Nephron (organoid): ENCODE data around the gene FOXE3.

Experiments used
- H3K27ac Mint-ChIP-seq, 3 experiments: 2 replicates each; pipeline ENCODE4 v1.8.0; 2020; ENCODE audit warnings: mixed read lengths in 3 of 3, mild to moderate bottlenecking in 2 of 3, moderate library complexity in 1 of 3
- H3K27me3 Mint-ChIP-seq: 2 replicates; pipeline ENCODE4 v1.8.0; 2021; ENCODE audit warnings: low read depth, mild to moderate bottlenecking, moderate library complexity, mixed read lengths
- H3K36me3 Mint-ChIP-seq: 2 replicates; pipeline ENCODE4 v1.8.0; 2020; ENCODE audit warnings: low read depth, mixed read lengths
- H3K4me1 Mint-ChIP-seq: 2 replicates; pipeline ENCODE4 v1.8.0; 2020; ENCODE audit warnings: mixed read lengths
- H3K4me3 Mint-ChIP-seq, 3 experiments: 2 replicates each; pipeline ENCODE4 v1.8.0; 2020; ENCODE audit warnings: mild to moderate bottlenecking in 3 of 3, mixed read lengths in 3 of 3, moderate library complexity in 2 of 3
- H3K9me3 Mint-ChIP-seq: 2 replicates; pipeline ENCODE4 v1.8.0; 2020; ENCODE audit warnings: mixed read lengths
- TF ChIP-seq, protein P1 (sequence below), 3 experiments: fragments of 200-600 bp; sonication (generic); IDR thresholded peaks; one replicate each; pipeline ENCODE4 v1.5.0; 2021; ENCODE audit warnings: antibody characterized with exemption in 3 of 3; ENCODE audit not compliant: unreplicated experiment in 3 of 3

The FOXE3 gene

GRCh38 chr1:47388891-47389238 lies 27.2 kb upstream of the FOXE3 start:
- Mint-ChIP-seq H3K9me3 (no peaks in the 10 kb centered on the region), H3K27ac (no peak overlapping the region), H3K27me3 (peaks cover 35% of the 10 kb centered on the region), H3K4me3 (no peak overlapping the region), H3K36me3 (peaks cover 6% of the 10 kb centered on the region), H3K4me1 (peaks cover 19% of the 10 kb centered on the region)
- TF ChIP-seq, protein P1, sequence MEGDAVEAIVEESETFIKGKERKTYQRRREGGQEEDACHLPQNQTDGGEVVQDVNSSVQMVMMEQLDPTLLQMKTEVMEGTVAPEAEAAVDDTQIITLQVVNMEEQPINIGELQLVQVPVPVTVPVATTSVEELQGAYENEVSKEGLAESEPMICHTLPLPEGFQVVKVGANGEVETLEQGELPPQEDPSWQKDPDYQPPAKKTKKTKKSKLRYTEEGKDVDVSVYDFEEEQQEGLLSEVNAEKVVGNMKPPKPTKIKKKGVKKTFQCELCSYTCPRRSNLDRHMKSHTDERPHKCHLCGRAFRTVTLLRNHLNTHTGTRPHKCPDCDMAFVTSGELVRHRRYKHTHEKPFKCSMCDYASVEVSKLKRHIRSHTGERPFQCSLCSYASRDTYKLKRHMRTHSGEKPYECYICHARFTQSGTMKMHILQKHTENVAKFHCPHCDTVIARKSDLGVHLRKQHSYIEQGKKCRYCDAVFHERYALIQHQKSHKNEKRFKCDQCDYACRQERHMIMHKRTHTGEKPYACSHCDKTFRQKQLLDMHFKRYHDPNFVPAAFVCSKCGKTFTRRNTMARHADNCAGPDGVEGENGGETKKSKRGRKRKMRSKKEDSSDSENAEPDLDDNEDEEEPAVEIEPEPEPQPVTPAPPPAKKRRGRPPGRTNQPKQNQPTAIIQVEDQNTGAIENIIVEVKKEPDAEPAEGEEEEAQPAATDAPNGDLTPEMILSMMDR (IDR thresholded peaks at IDR 0.05; ENCODE audit: unreplicated experiment in 3 of 3): peak; percentile 78 to 87 (median 80)

- Mint-ChIP-seq H3K9me3 (no peaks in the 10 kb centered on the region), H3K36me3 (no peaks in the 10 kb centered on the region), H3K4me1 (peaks cover 19% of the 10 kb centered on the region), H3K4me3 (no peak overlapping the region), H3K27me3 (peaks cover 35% of the 10 kb centered on the region), H3K27ac (peak overlapping the region in 1 of 3 experiments; percentile 3)
- TF ChIP-seq, protein P1 (IDR thresholded peaks at IDR 0.05; ENCODE audit: unreplicated experiment in 3 of 3): no peak
Observed at GRCh38 chr1:47389731-47390130, 26.4 kb upstream of the FOXE3 start.

DNA sequence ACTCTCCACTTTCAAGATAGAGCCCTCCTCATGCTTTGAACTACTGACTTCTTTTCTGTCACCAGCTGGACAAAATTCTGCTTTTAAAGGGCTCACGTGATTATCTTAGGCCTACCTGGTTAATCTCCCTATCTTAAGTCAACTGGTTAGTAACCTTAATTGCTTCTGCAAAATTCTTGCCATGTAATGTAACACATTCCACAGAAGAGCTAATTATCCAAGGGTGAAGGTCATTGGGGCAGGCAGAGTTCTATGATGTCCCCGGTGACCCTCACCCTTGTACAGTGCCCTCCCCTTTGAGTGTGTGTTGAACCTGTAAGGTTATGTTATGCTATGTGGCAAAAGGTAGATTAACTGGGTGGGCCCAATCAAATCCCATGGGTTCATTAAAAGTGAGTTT lies 25.2 kb upstream of the FOXE3 start:
- H3K9me3 Mint-ChIP-seq: no peaks in the 10 kb centered on the region
- no peak overlapping the region for H3K4me3 Mint-ChIP-seq
- H3K36me3 Mint-ChIP-seq: no peaks in the 10 kb centered on the region
- H3K4me1 Mint-ChIP-seq: peaks cover 19% of the 10 kb centered on the region
- TF ChIP-seq, protein P1 (IDR thresholded peaks at IDR 0.05; ENCODE audit: unreplicated experiment in 3 of 3): no peak
- no peak overlapping the region for H3K27ac Mint-ChIP-seq
- peaks cover 42% of the 10 kb centered on the region for H3K27me3 Mint-ChIP-seq

GRCh38 chr1:47393141-47393540 lies 22.9 kb upstream of the FOXE3 start:
- Mint-ChIP-seq H3K4me3 (no peak overlapping the region), H3K27me3 (peaks cover 43% of the 10 kb centered on the region), H3K27ac (no peak overlapping the region), H3K36me3 (no peaks in the 10 kb centered on the region), H3K9me3 (no peaks in the 10 kb centered on the region), H3K4me1 (peaks cover 13% of the 10 kb centered on the region)
- TF ChIP-seq, protein P1 (IDR thresholded peaks at IDR 0.05; ENCODE audit: unreplicated experiment in 3 of 3): no peak

DNA sequence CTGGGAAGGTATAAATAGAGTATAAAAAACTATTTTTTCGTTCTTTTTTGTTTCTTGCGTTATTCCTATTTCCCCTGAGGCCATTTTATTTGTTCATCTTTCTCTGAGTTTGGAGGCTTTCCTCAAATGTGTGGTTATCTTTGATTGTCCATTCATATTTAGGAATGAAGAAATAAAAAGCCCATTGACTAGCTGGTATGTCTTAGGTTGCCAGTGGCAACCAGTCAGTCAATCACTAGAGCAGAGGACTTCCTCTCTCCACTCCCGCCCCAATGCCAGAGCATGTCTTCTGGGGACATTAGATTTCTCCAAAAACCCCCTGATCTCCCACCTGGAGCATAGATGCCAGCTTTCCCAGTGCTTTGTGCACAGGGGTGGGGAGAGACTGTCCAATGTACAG lies 20.7 kb upstream of the FOXE3 start:
- H3K27ac Mint-ChIP-seq: no peak overlapping the region
- H3K36me3 Mint-ChIP-seq: no peaks in the 10 kb centered on the region
- peaks cover 4% of the 10 kb centered on the region for H3K4me1 Mint-ChIP-seq
- TF ChIP-seq, protein P1 (IDR thresholded peaks at IDR 0.05; ENCODE audit: unreplicated experiment in 3 of 3): no peak
- H3K27me3 Mint-ChIP-seq: peaks cover 41% of the 10 kb centered on the region
- no peak overlapping the region for H3K4me3 Mint-ChIP-seq
- H3K9me3 Mint-ChIP-seq: no peaks in the 10 kb centered on the region

DNA sequence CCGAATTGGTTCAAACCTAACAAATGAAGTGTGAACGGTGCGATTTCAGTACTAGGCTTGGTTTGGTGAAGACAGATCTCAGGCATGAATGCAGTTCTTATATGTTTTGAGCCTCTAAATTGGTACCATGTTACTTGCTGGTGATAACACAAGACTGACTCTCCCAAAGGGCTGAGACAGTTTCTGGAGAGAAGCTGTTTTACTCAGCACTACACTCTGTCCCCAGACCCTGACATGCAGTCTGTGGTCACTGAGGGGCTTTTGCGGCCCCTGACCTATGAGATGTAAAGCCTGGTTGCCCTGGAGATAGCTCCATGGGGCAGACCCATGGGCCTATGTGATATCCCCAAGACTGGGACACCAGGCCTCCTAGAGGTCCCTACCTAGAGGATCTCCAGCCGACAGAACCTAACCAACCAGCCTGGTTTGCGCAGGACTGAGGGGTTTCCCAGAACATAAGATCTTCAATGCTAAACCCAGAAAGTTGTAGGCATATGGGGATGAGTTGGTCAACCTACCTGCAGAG lies 19.4 kb upstream of the FOXE3 start:
- Mint-ChIP-seq H3K36me3 (no peaks in the 10 kb centered on the region), H3K27me3 (peaks cover 31% of the 10 kb centered on the region), H3K4me3 (no peak overlapping the region), H3K9me3 (no peaks in the 10 kb centered on the region), H3K4me1 (peaks cover 4% of the 10 kb centered on the region), H3K27ac (no peak overlapping the region)
- TF ChIP-seq, protein P1 (IDR thresholded peaks at IDR 0.05; ENCODE audit: unreplicated experiment in 3 of 3): no peak
